ENCODE results near the gene CHRNA5.

DNA sequence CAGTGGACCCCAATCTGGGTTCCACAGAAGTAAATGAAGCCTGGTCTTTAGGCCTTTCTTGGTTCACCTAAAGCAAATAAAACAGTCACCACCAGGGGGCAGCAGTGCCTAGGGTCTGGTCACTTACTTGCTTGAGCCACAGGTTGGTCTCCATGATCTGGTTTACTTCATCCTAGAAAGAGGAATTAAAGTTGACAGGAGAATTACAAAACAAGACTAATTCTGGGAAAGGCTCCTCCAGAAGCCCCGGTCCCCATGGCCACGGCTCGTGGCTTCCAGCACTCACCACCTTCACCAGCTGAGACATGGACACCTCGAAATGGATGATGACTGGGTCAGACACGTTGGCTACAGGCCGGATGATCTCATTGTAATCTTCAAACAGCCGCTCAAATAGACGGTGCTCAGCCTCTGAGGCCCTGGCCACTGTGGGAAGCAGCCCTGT lies 53.2 kb downstream of the CHRNA5 start:
- no peak for TF ChIP-seq POLR2A (IDR thresholded peaks at IDR 0.05; ENCODE audit: low read depth, low read length)
- no peak for TF ChIP-seq POLR2AphosphoS5 (IDR thresholded peaks at IDR 0.05; ENCODE audit: low read depth, low read length)
